Measurements from ENCODE around the gene RIT2.
A peak's percentile ranks its signal among the peaks of the same experiment; 100 is the strongest.

Gene RIT2

GRCh38 chr18:42822711-42823110, 292.8 kb downstream of the RIT2 start:
- TF ChIP-seq, protein P1, sequence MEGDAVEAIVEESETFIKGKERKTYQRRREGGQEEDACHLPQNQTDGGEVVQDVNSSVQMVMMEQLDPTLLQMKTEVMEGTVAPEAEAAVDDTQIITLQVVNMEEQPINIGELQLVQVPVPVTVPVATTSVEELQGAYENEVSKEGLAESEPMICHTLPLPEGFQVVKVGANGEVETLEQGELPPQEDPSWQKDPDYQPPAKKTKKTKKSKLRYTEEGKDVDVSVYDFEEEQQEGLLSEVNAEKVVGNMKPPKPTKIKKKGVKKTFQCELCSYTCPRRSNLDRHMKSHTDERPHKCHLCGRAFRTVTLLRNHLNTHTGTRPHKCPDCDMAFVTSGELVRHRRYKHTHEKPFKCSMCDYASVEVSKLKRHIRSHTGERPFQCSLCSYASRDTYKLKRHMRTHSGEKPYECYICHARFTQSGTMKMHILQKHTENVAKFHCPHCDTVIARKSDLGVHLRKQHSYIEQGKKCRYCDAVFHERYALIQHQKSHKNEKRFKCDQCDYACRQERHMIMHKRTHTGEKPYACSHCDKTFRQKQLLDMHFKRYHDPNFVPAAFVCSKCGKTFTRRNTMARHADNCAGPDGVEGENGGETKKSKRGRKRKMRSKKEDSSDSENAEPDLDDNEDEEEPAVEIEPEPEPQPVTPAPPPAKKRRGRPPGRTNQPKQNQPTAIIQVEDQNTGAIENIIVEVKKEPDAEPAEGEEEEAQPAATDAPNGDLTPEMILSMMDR (IDR thresholded peaks at IDR 0.05; ENCODE audit: low read depth, low read length), result no peak
- in situ Hi-C loops (cut with HindIII; ENCODE audit: low sequenced_read_pairs), result no loop called here
- H3K4me3 ChIP-seq (ENCODE audit: low read depth, low read length), result no peak overlapping the region
- DNase-seq (ENCODE audit: low read depth, low spot score), result no peak

DNA sequence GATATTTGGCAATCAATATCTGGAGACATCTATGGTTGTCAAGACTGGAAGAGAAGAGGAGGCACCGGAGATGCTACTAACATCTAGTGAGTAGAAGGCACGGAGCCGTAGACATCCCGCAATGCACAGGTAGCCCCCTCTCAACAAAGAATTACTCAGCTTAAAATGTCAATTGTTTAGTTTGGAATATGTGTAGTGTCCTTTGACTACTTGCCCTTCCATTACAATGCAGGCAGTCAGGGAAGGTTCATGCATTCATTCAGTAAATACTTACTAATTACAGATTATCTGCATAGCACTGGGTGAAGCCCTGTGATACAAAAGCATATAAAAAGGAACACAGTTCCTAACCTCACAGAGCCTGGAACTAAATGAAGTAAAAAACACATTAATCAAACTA, 294.0 kb downstream of the RIT2 start:
- H3K4me3 ChIP-seq (ENCODE audit: low read depth, low read length), result no peak overlapping the region
- in situ Hi-C loops (cut with HindIII; ENCODE audit: low sequenced_read_pairs), result no loop called here
- no peak for DNase-seq (ENCODE audit: low read depth, low spot score)
- TF ChIP-seq, protein P1 (IDR thresholded peaks at IDR 0.05; ENCODE audit: low read depth, low read length), result no peak

GRCh38 chr18:42814618-42815017, 300.9 kb downstream of the RIT2 start:
- in situ Hi-C loops (cut with HindIII; ENCODE audit: low sequenced_read_pairs), result no loop called here
- no peak overlapping the region for H3K4me3 ChIP-seq (ENCODE audit: low read depth, low read length)
- DNase-seq (ENCODE audit: low read depth, low spot score), result no peak
- TF ChIP-seq, protein P1 (IDR thresholded peaks at IDR 0.05; ENCODE audit: low read depth, low read length), result no peak

- DNase-seq (ENCODE audit: low read depth, low spot score), result no peak
- in situ Hi-C loops (cut with HindIII; ENCODE audit: low sequenced_read_pairs), result no loop called here
- TF ChIP-seq, protein P1 (IDR thresholded peaks at IDR 0.05; ENCODE audit: low read depth, low read length), result no peak
- no peak overlapping the region for H3K4me3 ChIP-seq (ENCODE audit: low read depth, low read length)
Measured at GRCh38 chr18:42814184-42814583, 301.3 kb downstream of the RIT2 start.

DNA sequence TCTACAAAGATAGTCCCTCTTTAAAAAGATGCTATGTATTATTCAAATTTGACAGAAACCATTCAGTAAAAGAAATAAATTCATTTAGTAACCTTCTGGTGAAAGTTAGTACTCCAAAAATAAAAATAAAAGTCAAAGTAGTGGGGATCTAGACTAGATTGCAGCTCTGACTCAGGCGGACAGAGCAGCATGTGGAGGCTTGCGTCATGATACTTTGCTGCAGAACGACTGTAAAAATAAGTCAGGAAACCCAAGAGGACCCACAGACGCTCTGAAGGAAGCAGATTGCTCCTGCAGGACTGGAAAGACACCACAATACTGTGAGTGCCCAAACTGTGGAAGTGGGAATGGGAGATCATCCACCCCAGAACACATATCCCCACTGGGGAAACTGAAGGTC, 301.9 kb downstream of the RIT2 start:
- DNase-seq (ENCODE audit: low read depth, low spot score), result no peak
- TF ChIP-seq, protein P1 (IDR thresholded peaks at IDR 0.05; ENCODE audit: low read depth, low read length), result no peak
- in situ Hi-C loops (cut with HindIII; ENCODE audit: low sequenced_read_pairs), result no loop called here
- H3K4me3 ChIP-seq (ENCODE audit: low read depth, low read length), result no peak overlapping the region

DNA sequence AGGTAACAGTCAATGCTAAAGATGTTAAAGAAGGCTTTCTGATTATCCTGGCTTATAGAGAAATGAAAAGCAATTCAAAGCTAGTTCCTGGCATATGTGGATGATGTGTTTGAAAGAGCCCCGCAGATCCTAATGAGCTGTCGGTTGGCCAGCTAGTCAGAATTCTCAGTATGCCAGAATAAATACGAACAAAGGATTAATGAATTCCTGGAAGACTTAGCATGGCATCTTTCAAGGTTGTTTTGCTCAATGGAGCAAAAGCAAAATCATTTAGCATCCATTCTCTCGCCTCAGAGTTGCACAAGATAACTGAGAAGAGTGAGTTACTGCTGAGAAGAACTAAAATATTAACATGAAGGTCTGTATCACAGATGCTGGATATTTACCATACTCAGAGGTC, 307.6 kb downstream of the RIT2 start:
- TF ChIP-seq, protein P1 (IDR thresholded peaks at IDR 0.05; ENCODE audit: low read depth, low read length), result no peak
- no peak overlapping the region for H3K4me3 ChIP-seq (ENCODE audit: low read depth, low read length)
- DNase-seq (ENCODE audit: low read depth, low spot score), result no peak
- in situ Hi-C loops (cut with HindIII; ENCODE audit: low sequenced_read_pairs), result no loop called here

DNA sequence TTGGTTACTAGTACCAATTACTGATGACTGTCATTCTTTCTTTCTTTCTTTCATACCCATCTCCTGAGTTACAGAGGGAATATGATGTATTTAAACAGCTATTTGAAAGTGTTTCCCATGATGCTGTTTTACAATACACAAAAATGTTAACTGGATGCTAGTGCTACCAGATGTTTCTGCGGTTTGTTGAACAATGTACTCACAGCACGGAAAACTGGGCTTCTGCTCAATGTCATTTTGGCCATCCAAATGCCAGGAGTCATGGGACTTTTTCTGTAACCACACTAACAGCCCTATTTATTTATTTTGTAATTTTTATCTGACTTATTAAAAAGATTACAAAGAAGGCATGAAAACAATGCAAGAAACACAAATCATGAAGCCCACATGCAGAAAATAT, 313.8 kb downstream of the RIT2 start:
- in situ Hi-C loops (cut with HindIII; ENCODE audit: low sequenced_read_pairs), result no loop called here
- no peak overlapping the region for H3K4me3 ChIP-seq (ENCODE audit: low read depth, low read length)
- peak; percentile 19 for DNase-seq (ENCODE audit: low read depth, low spot score)
- TF ChIP-seq, protein P1 (IDR thresholded peaks at IDR 0.05; ENCODE audit: low read depth, low read length), result no peak
